Measurements from ENCODE around the gene PI4KB.
A peak's percentile ranks its signal among the peaks of the same experiment; 100 is the strongest.

PI4KB gene

DNA sequence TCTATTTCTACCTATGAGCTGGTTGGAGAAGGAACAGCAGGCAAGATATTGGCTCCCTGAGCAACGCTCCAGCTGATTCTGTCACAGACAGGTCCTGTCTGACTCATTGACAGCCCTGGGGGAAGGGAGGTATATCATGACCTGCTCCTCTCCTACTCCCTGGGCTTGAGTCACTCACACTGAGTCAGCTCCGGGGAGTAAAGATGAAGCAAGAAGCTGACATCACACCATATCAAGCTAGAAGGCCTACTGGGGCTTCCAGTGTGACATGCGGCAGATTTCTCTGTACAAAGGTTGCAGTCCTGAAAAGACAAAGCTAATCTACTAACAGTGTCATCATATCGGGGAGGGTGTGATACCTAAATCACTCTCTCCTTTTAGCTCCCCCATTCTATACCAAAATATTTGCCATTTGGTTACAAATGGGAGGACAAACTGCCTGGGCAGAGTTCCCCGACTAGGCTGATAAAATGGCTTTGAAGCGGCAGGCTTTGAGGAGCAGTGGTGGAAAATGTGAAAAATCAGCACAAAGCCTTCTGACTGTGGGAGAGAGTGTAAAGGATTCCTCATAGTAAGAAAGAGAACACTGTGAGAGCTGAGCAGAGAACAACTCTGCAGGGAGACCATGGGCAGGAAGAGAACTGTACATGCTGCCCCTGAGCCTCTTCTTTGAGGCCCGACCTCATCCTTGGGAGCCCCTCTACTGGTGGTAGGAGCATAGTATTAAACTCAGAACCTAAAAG lies 15.5 kb downstream of the PI4KB start:
- DNase-seq (ENCODE audit: low read depth) = peak; percentile 90

DNA sequence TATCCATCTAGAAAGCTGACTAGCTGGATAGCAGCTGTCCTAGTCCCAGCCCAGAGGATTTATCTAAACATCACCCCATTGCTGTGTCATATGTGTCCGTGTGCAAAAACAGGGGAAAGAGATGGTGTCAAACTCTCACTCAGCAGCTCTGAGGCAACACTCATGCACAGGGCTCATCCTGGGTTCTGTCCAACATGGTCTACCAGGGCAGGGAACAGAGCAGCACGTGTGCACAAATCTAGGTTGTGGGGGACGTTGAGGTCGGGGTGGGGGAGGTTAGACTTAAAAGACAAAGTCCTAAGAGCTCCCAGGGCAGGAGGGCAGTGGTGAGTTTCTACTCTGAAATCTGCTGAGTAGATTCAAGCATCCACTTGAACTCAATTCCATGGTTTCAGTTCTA lies 16.2 kb downstream of the PI4KB start:
- DNase-seq (ENCODE audit: low read depth) = no peak

GRCh38 chr1:151309811-151310323 lies 17.3 kb downstream of the PI4KB start:
- no peak for DNase-seq (ENCODE audit: low read depth)

DNA sequence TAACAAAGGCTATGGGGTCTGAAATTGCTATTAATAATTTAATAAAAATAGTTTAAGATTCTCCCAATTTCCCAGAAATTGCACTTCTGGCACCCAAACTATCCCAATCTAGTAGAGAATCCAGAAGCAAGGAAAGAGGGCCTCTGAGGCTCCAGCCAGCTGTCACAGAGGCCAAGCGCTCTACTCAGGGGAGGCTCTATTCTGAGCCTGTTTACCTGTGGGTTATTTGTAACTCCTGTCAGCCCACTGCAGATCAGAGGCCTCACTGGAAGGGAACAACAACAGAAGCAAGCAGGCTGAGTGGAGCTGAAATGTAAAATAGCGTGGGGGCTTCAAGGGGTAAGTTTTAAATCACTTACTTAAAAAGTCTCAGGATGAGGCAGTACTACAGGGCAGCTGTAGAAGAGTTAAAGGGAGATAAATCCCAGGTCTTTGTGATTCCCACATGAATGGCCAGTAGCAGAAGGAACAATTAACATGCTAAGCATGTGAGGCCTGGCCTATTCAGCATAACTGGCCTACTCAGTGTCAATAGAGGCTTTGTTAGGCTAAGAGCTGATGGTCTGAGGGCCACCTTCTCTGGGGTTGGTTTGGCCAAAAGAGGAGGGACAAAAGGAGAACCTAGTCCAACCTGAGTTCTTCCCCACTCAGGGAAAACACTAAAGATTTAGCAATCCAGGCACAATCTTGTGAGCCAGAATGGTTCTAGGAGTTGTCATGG lies 32.3 kb downstream of the PI4KB start:
- DNase-seq (ENCODE audit: low read depth) = no peak

DNA sequence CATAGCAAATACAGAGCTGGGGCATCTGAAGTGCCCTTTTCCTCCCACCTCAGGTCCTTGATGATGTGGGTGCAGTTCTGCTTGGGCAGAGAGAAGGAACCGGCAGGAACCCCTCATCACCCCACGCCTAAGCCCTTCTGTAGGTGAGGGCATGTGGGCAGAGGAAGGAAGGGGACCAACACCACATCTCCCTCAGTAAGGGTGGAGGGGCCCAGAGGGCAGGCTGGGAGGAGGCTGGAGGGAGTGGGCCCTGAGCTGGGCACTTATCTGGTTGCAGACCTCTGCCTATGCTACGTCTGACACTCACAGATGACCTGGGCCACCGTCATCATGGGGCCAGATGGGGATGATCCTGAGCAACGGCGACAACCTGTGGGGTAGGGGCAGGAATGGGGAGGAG lies 34.1 kb downstream of the PI4KB start:
- no peak for DNase-seq (ENCODE audit: low read depth)

- DNase-seq (ENCODE audit: low read depth) = no peak
Observed at GRCh38 chr1:151292207-151293030, 34.8 kb downstream of the PI4KB start.

DNA sequence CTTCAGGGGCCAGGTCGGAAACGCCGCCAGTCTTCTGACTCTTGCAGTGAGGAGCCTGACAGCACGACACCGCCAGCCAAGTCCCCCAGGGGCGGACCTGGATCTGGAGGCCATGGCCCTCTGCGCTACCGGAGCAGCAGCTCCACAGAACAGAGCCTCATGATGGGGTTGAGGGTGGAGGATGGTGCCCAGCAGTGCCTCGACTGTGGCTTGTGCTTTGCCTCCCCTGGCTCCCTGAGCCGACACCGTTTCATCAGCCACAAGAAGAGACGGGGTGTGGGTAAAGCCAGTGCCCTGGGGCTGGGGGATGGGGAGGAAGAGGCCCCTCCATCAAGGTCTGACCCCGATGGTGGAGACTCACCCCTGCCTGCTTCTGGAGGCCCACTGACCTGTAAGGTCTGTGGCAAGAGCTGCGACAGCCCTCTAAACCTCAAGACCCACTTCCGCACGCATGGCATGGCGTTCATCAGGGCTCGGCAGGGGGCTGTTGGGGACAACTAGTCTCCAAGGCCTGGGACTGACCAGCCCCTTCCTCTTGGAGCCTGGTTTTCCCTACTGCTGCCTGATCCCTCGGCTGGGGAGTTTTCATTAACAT lies 36.4 kb downstream of the PI4KB start:
- no peak for DNase-seq (ENCODE audit: low read depth)

- no peak for DNase-seq (ENCODE audit: low read depth)
Observed at GRCh38 chr1:151289991-151290708, 37.1 kb downstream of the PI4KB start.

DNA sequence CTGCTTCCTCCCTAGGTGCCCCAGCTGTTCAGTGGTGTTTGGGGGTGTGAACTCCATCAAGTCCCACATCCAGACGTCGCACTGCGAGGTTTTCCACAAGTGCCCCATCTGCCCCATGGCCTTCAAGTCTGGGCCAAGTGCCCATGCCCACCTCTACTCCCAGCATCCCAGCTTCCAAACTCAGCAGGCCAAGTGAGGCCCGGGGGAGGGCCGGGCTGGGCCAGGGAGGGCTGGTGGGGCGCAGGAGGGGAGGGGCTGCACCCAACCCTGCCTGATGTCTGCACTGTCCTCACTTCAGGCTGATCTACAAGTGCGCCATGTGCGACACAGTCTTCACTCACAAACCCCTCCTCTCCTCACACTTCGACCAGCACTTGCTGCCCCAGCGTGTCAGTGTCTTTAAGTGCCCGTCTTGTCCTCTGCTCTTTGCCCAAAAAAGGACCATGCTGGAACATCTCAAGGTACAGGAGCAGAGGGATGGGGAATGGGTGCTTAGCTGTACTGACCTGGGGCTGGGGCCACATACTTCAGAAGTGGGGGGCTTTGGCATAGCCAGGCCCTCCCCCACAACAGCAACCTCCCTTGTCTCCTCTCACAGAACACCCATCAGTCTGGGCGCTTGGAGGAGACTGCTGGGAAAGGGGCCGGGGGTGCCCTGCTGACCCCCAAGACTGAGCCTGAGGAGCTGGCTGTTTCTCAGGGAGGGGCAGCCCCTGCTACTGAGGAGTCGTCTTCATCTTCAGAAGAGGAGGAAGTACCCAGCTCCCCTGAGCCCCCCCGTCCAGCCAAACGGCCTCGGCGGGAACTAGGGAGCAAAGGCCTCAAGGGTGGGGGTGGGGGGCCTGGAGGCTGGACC lies 37.9 kb downstream of the PI4KB start:
- no peak for DNase-seq (ENCODE audit: low read depth)

DNA sequence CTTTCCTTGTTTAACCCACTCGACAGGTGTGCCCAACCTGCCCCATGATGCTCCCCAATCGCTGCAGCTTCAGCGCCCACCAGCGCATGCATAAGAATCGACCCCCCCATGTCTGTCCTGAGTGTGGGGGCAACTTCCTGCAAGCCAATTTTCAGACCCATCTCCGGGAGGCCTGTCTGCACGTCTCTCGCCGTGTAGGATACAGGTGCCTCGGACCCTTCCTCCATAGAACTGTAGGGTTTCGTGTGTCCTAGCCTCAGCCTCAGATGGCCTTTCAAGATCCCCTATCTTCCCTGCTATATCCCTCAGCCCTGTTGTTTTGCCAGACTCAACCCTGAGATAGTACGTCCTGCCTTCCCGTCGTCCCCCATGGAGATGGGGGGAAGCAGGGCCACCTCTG lies 38.7 kb downstream of the PI4KB start:
- no peak for DNase-seq (ENCODE audit: low read depth)

- DNase-seq (ENCODE audit: low read depth) = no peak
Observed at GRCh38 chr1:151287767-151288500, 39.3 kb downstream of the PI4KB start.

- no peak for DNase-seq (ENCODE audit: low read depth)
Observed at GRCh38 chr1:151287341-151287699, 39.9 kb downstream of the PI4KB start.

- DNase-seq (ENCODE audit: low read depth) = no peak
Observed at GRCh38 chr1:151286619-151287340, 40.4 kb downstream of the PI4KB start.

DNA sequence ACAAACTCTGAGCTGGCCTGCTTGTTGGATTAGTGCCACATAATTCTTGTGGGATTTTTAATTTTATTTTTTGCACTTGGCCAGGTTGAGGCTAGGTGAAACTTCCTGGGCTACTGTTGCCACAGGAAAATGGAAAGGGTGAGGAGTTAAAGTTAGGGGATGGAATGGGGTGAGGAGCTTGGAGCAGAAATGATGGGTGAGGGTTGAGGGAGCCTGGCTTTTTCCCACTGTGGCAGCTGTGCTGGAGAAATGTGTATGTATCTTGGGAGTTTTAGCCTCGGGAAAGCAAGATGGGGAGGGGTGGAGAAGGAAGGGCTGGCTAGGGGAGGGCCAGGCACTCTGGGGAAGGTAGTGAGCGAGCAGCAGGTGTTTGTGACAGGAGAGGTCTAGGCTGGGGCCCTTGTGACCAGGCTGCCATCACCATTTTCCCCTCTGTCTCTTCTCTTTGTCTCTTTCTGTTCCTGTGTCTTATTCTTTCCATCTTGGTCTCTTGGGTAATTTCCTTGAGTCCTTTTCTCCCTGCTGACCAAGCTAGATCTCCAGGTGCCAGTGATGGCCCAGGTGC lies 43.1 kb downstream of the PI4KB start:
- DNase-seq (ENCODE audit: low read depth) = no peak

GRCh38 chr1:151282883-151283725 lies 44.1 kb downstream of the PI4KB start:
- no peak for DNase-seq (ENCODE audit: low read depth)

DNA sequence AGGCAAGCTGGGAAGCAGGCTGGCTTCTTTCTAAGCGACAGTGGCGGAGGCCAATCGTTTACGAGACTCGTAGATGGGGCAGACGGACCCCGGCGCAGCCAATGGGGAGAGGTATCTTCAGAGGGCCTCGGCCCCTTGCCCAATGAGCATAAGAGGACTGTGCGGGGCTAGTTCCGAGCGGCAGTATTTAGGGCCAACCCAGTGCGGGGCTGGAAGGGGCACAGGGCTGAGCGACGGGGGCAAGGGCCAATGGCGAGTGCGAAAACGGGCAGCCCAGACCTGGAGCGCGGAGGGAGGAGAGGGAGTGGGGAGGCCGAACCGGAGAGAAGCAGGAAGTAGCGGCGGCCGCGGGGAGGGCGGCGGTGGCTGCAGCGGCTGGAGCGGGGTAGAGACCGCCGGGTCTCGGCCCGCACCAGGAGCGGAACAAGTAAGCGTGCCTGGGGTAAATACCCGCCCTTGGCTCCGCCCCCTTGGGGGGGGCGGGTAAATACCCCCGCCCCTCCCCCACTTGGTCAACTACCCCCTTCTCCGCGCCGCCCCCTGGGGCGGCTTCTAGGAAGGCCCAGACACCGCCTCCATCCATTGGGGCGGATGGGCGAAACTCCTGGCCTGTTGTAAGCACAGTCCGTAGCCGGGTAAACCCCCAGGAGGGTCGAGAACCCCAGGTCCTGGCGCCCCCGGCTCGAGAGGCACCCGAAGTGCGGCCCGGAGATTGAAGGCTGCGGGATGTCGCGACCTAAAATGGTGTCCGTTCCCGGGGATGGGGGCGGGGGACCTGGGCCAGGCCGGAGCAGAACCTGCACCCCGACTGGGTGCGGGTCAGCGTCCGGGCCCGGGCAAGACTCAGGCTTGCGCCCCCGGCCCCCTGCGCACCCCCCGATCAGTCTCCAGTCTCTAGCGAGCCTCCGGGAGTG lies 45.0 kb downstream of the PI4KB start, which contains the start of gene ZNF687:
Gene ZNF687, plus strand, starts transcription at position 331 of the 914 bp plus-strand sequence. CDS start 3,993 bp downstream, outside the sequence.
- DNase-seq (ENCODE audit: low read depth) = peak; percentile 95
